Transverse colon (tissue), 4 donors: Measurements from ENCODE around the gene BHLHE23. TPM values are rescaled to one million over a fixed set of nuclear protein-coding genes. Genes with fewer than 3 reads are reported as not detected.

ENCODE experiments used
- DNase-seq: peaks from one replicate; pipeline ENCODE4 v3.0.0-alpha.2; 2019
- H3K27ac ChIP-seq, 4 donors: fragments of 200-600 bp; sonication (generic); 2 replicates each; pipeline ENCODE4 v1.5.1; 2016 to 2018; ENCODE audit warnings: inconsistent platforms in 4 of 4
- H3K27me3 ChIP-seq: fragments of 200-600 bp; sonication (generic); 2 replicates; pipeline ENCODE4 v1.5.1; 2017; ENCODE audit warnings: inconsistent platforms
- H3K36me3 ChIP-seq, 4 donors: fragments of 200-600 bp; sonication (generic); 2 replicates each; pipeline ENCODE4 v1.5.1; 2017 to 2019; ENCODE audit warnings: inconsistent platforms in 4 of 4
- H3K4me1 ChIP-seq, 4 donors: fragments of 200-600 bp; sonication (generic); 2 replicates each; pipeline ENCODE4 v1.5.1; 2017 to 2020; ENCODE audit warnings: inconsistent platforms in 4 of 4
- H3K4me3 ChIP-seq, 4 donors: fragments of 200-600 bp; sonication (generic); 1 replicate in 1 of 4; 2 replicates in 3 of 4; pipeline versions ENCODE4 v1.5.1 to v1.6.1; 2017 to 2019; ENCODE audit warnings: inconsistent platforms in 4 of 4
- H3K9me3 ChIP-seq, 2 donors: fragments of 200-600 bp; sonication (generic); 2 replicates each; pipeline ENCODE4 v1.5.1; 2017 to 2019; ENCODE audit warnings: inconsistent platforms in 2 of 2
- CTCF ChIP-seq, 5 experiments: fragments of 200-600 bp in 3 of 5; fragments of 450-650 bp in 2 of 5; sonication (generic) in 3 of 5; IDR thresholded peaks; 1 replicate in 2 of 5; 2 replicates in 3 of 5; pipeline ENCODE4 v1.5.1; 2016 to 2017; ENCODE audit warnings: antibody characterized with exemption in 5 of 5, inconsistent platforms in 3 of 5, mild to moderate bottlenecking in 2 of 5, moderate library complexity in 1 of 5
- EP300 ChIP-seq: sonication (generic); formaldehyde crosslinking; IDR thresholded peaks from one replicate; pipeline ENCODE4 v1.6.1; 2017; ENCODE audit warnings: antibody characterized with exemption, low read depth
- POLR2A ChIP-seq: fragments of 450-650 bp; IDR thresholded peaks from one replicate; pipeline ENCODE4 v1.6.1; 2016; ENCODE audit warnings: antibody characterized with exemption, mild to moderate bottlenecking, moderate library complexity
- POLR2AphosphoS5 ChIP-seq, 3 donors: sonication (generic); formaldehyde crosslinking; IDR thresholded peaks; one replicate each; pipeline ENCODE4 v1.6.1; 2016; ENCODE audit warnings: antibody characterized with exemption in 3 of 3
- WGBS, 2 donors: methylation state at CpG; one replicate each; pipeline ENCODE4 v1.1.5; 2018; ENCODE audit warnings: low coverage in 1 of 2; 5-methylcytosine and 5-hydroxymethylcytosine counted together
- in situ Hi-C, 4 donors: fragments of 200-750 bp; cut with MboI; loops; one replicate each; pipeline versions ENCODE4 v1.15.0 to v1.15.1; 2017; ENCODE audit warnings: low sequenced_read_pairs in 3 of 4, low pct_ligation_motif_present in 1 of 4, low pct_unique_long_range_greater_than_20kb in 1 of 4
- intact Hi-C: fragments of 100-400 bp; cut with DNase I; formaldehyde crosslinking; loops from one replicate; pipeline ENCODE4 v1.15.1; 2023; ENCODE audit warnings: low total_unique reads
- total RNA-seq, 4 donors: library from RNA; depleted of rRNA; stranded (reverse); fragments of >200 nt; gene quantifications; one replicate each; pipeline ENCODE4 v1.1.0, GENCODE V29; 2016

Gene BHLHE23
- total RNA-seq, 4 donors from 2014 or later: not detected

- H3K36me3 ChIP-seq: no peaks in the 10 kb centered on the region
- in situ Hi-C loops (no loop called here), intact Hi-C loops (no loop called here)
- no peak overlapping the region for H3K4me3 ChIP-seq
- no peaks in the 10 kb centered on the region for H3K27me3 ChIP-seq
- H3K4me1 ChIP-seq: peaks cover 6 to 26% (median 22%) of the 10 kb centered on the region in 4 donors
- H3K9me3 ChIP-seq: no peaks in the 10 kb centered on the region
- no peak for DNase-seq
- 80% methylated on average over 10 of the region's 10 CpGs; no CpG with 5 or more reads in 1 of the 2 donors for WGBS, 2 donors
- TF ChIP-seq CTCF (IDR thresholded peaks at IDR 0.05) (no peak), POLR2A (no peak), POLR2AphosphoS5 (IDR thresholded peaks at IDR 0.05) (no peak), EP300 (no peak)
- no peak overlapping the region for H3K27ac ChIP-seq
Observed at GRCh38 chr20:62958388-62959100, 48.2 kb downstream of the BHLHE23 start.

GRCh38 chr20:62957136-62958117 is 49.3 kb downstream of the BHLHE23 start:
- intact Hi-C loops (no loop called here), in situ Hi-C loops (no loop called here)
- no peak for DNase-seq
- WGBS, 2 donors: 94 to 100% methylated on average over 2 to 36 of the region's 36 CpGs
- no peaks in the 10 kb centered on the region for H3K36me3 ChIP-seq
- H3K9me3 ChIP-seq: no peaks in the 10 kb centered on the region
- peaks cover 17 to 37% (median 34%) of the 10 kb centered on the region in 4 donors for H3K4me1 ChIP-seq
- H3K4me3 ChIP-seq: no peak overlapping the region
- TF ChIP-seq POLR2A (no peak), CTCF (IDR thresholded peaks at IDR 0.05) (no peak), EP300 (no peak), POLR2AphosphoS5 (IDR thresholded peaks at IDR 0.05) (no peak)
- H3K27me3 ChIP-seq: no peaks in the 10 kb centered on the region
- no peak overlapping the region for H3K27ac ChIP-seq

- intact Hi-C loops (no loop called here), in situ Hi-C loops (no loop called here)
- Histone ChIP-seq H3K27ac (no peak overlapping the region), H3K9me3 (no peaks in the 10 kb centered on the region), H3K4me1 (peaks cover 22 to 45% (median 42%) of the 10 kb centered on the region in 4 donors), H3K27me3 (no peaks in the 10 kb centered on the region), H3K4me3 (no peak overlapping the region), H3K36me3 (no peaks in the 10 kb centered on the region)
- TF ChIP-seq POLR2AphosphoS5 (IDR thresholded peaks at IDR 0.05) (no peak), POLR2A (no peak), EP300 (no peak), CTCF (IDR thresholded peaks at IDR 0.05) (no peak)
- no peak for DNase-seq
- WGBS, 2 donors: 94% methylated on average over 21 of the region's 25 CpGs; no CpG with 5 or more reads in 1 of the 2 donors
Observed at GRCh38 chr20:62956387-62957135, 50.2 kb downstream of the BHLHE23 start.

Other genes with a start within 250 kb of the BHLHE23 start
- 10 to 100 TPM; 10.8 to 13.0 (median 11.9) TPM for gene MRGBP, start 210.5 kb downstream of the BHLHE23 start, total RNA-seq
- 100 to 1,000 TPM in 1 of 4 donors, 10 to 100 TPM in 3; 55.2 to 137 (median 71.1) TPM for gene OGFR, start 202.1 kb downstream of the BHLHE23 start, total RNA-seq
- gene COL9A3, start 189.9 kb downstream of the BHLHE23 start, total RNA-seq: 100 to 1,000 TPM in 1 of 4 donors, 10 to 100 TPM in 1, 1 to 10 TPM in 2; 6.0 to 223 (median 8.0) TPM
- gene TCFL5, start 145.1 kb downstream of the BHLHE23 start, total RNA-seq: 10 to 100 TPM in 1 of 4 donors, 1 to 10 TPM in 3; 5.2 to 19.9 (median 5.9) TPM
- 100 to 1,000 TPM in 1 of 4 donors, 10 to 100 TPM in 3; 68.3 to 135 (median 88.0) TPM for gene DIDO1, start 80.5 kb downstream of the BHLHE23 start, total RNA-seq
- 10 to 100 TPM; 29.5 to 34.1 (median 31.7) TPM for gene GID8, start 68.8 kb downstream of the BHLHE23 start, total RNA-seq
- gene SLC17A9, start 54.3 kb downstream of the BHLHE23 start, total RNA-seq: 10 to 100 TPM in 1 of 4 donors, 1 to 10 TPM in 3; 2.8 to 32.9 (median 4.6) TPM
- 10 to 100 TPM; 29.4 to 35.2 (median 32.9) TPM for gene YTHDF1, start 209.2 kb upstream of the BHLHE23 start, total RNA-seq
- gene BIRC7, start 228.9 kb upstream of the BHLHE23 start, total RNA-seq: 10 to 100 TPM in 1 of 4 donors, 1 to 10 TPM in 1, not detected in 2; 1.6 to 12.7 TPM
- gene NKAIN4, start 247.5 kb upstream of the BHLHE23 start, total RNA-seq: under 1 TPM in 1 of 4 donors, not detected in 3; 0.79 TPM